Measurements from ENCODE around the gene CHML. TPM values are rescaled to one million over a fixed set of nuclear protein-coding genes. Genes with fewer than 3 reads are reported as not detected.

CHML gene
- total RNA-seq, 1 donor from 2014 or later = 11.3 TPM

DNA sequence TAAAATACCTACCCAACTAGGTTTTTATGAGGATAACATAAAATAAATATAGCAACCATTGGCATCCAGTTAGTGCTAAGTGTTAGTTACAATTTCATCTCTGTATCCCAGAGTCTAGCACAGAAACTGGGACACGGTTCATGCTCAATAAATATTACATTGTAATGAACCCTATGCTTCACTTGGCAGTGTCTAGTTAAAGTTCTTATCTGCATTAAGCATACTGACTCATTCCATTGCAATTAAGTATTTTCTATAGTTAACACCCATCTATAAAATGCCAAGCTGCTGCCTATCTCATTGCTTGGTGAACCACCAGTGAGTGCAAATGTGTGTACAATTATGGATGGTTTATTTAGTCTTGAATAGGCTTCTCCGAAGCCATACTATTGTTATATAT is 15.2 kb downstream of the CHML start:
- DNase-seq (ENCODE audit: extremely low spot score in 2 of 2) = no peak
- no peak for TF ChIP-seq POLR2AphosphoS5 (IDR thresholded peaks at IDR 0.05; ENCODE audit: insufficient read depth in 1 of 2, low read depth in 1 of 2)
- TF ChIP-seq POLR2A (IDR thresholded peaks at IDR 0.05) = no peak
- TF ChIP-seq, protein P1, sequence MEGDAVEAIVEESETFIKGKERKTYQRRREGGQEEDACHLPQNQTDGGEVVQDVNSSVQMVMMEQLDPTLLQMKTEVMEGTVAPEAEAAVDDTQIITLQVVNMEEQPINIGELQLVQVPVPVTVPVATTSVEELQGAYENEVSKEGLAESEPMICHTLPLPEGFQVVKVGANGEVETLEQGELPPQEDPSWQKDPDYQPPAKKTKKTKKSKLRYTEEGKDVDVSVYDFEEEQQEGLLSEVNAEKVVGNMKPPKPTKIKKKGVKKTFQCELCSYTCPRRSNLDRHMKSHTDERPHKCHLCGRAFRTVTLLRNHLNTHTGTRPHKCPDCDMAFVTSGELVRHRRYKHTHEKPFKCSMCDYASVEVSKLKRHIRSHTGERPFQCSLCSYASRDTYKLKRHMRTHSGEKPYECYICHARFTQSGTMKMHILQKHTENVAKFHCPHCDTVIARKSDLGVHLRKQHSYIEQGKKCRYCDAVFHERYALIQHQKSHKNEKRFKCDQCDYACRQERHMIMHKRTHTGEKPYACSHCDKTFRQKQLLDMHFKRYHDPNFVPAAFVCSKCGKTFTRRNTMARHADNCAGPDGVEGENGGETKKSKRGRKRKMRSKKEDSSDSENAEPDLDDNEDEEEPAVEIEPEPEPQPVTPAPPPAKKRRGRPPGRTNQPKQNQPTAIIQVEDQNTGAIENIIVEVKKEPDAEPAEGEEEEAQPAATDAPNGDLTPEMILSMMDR (IDR thresholded peaks at IDR 0.05) = no peak
- Histone ChIP-seq H3K27ac (no peak overlapping the region), H3K27me3 (no peaks in the 10 kb centered on the region), H3K36me3 (no peaks in the 10 kb centered on the region), H3K4me3 (no peak overlapping the region), H3K4me1 (peaks cover 8% of the 10 kb centered on the region), H3K9me3 (no peaks in the 10 kb centered on the region)
- intact Hi-C loops (cut with DNase I) = no loop called here

DNA sequence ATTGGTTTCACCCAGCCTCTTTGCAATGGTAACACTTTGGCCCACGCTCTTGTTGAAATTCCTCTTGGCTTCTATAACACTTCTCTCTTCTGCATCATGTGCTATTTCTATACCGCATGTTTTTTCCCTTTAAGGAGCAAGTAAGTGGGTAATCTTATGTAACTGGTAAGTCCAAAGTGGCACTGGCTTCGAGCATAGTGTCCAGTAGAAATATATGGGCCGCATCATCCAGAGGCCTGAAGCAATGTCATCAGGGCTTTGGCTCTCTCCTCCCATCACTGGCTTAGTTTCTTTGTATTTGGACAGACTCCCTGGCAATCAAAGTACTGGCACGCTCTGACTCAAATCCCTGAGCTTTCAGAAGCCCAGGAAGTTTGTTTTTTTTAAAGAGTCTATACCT is 17.5 kb downstream of the CHML start:
- TF ChIP-seq POLR2AphosphoS5 (IDR thresholded peaks at IDR 0.05; ENCODE audit: insufficient read depth in 1 of 2, low read depth in 1 of 2) (no peak), POLR2A (IDR thresholded peaks at IDR 0.05) (no peak)
- TF ChIP-seq, protein P1 (IDR thresholded peaks at IDR 0.05) = no peak
- no peak overlapping the region for H3K27ac ChIP-seq
- no peak for DNase-seq (ENCODE audit: extremely low spot score in 2 of 2)
- H3K4me3 ChIP-seq = no peak overlapping the region
- H3K36me3 ChIP-seq = no peaks in the 10 kb centered on the region
- no peaks in the 10 kb centered on the region for H3K27me3 ChIP-seq
- H3K9me3 ChIP-seq = no peaks in the 10 kb centered on the region
- intact Hi-C loops (cut with DNase I) = no loop called here
- H3K4me1 ChIP-seq = peaks cover 1% of the 10 kb centered on the region

DNA sequence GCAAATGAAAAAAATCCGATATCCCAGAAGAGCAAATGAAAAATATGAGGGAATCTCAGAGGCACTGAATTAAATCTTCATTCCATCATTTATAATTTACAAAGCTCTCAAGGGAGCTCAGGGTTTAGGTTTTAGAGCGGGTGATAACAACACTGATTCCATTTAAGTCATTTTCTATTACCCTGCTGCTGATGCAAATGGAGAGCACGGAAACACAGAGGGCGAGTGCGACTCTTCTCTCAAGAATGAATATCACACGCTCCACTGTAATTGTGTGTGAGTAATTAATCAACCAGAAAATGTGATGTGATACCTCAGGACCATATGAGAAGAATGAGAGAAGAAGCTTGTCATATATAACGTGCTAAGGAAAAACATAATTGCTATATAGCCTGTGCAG is 22.7 kb downstream of the CHML start:
- intact Hi-C loops (cut with DNase I) = loop anchor here (10.0 kb wide), 1 partner anchor 227 kb away; the partner anchor contains the start of gene EXO1
- Histone ChIP-seq H3K36me3 (no peaks in the 10 kb centered on the region), H3K9me3 (no peaks in the 10 kb centered on the region), H3K4me3 (no peak overlapping the region), H3K4me1 (no peaks in the 10 kb centered on the region), H3K27me3 (no peaks in the 10 kb centered on the region), H3K27ac (no peak overlapping the region)
- TF ChIP-seq POLR2A (IDR thresholded peaks at IDR 0.05) = no peak
- TF ChIP-seq, protein P1 (IDR thresholded peaks at IDR 0.05) = no peak
- TF ChIP-seq POLR2AphosphoS5 (IDR thresholded peaks at IDR 0.05; ENCODE audit: insufficient read depth in 1 of 2, low read depth in 1 of 2) = no peak
- no peak for DNase-seq (ENCODE audit: extremely low spot score in 2 of 2)

DNA sequence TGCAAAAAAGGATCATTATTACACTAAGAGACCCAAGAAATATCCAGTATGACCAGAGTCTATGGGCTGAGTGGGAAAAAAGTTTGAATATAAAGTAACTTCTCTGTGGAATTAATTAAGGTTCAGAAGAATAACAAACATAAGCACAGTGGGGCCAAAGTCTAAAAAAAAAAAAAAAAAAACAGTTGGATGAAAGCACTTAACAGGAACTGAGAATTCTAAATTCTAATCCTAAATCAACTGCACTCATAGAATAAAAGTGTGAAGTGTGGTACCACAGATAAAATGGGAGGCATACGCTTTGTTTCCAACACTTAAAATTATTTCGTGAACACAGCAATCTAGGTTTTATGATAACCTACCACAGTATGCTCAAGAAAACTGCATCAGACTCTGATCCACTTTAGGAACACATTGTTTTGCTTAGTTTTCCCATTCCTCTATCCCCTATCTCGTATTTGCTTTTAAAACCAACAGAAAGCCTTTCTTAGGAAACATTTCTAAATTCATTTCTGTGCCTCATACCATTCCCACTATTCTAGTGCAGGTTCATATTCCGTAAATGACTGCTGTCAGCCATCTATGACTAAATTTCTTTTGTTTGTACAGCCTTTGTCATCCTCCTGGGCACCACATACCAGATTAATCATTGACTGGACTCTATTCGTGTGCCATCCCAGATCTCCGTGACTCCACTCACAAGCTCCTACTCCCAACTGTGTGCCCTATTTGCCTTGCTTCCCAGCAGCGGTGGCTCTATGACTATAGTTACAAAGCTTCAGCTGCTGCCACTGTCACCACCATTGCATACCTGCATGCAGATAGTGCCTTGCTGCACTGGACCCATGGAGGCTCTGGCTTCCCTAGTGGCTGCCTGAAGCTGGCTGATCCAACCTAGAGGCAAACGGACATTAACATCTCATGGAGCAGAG is 24.9 kb downstream of the CHML start:
- Histone ChIP-seq H3K36me3 (no peaks in the 10 kb centered on the region), H3K9me3 (no peaks in the 10 kb centered on the region), H3K27me3 (no peaks in the 10 kb centered on the region), H3K4me1 (no peaks in the 10 kb centered on the region), H3K27ac (no peak overlapping the region), H3K4me3 (no peak overlapping the region)
- intact Hi-C loops (cut with DNase I) = loop anchor here (10.0 kb wide), 1 partner anchor 229 kb away; the partner anchor contains the start of gene EXO1
- no peak for DNase-seq (ENCODE audit: extremely low spot score in 2 of 2)
- TF ChIP-seq POLR2AphosphoS5 (IDR thresholded peaks at IDR 0.05; ENCODE audit: insufficient read depth in 1 of 2, low read depth in 1 of 2) (no peak), POLR2A (IDR thresholded peaks at IDR 0.05) (no peak)
- TF ChIP-seq, protein P1 (IDR thresholded peaks at IDR 0.05) = no peak

DNA sequence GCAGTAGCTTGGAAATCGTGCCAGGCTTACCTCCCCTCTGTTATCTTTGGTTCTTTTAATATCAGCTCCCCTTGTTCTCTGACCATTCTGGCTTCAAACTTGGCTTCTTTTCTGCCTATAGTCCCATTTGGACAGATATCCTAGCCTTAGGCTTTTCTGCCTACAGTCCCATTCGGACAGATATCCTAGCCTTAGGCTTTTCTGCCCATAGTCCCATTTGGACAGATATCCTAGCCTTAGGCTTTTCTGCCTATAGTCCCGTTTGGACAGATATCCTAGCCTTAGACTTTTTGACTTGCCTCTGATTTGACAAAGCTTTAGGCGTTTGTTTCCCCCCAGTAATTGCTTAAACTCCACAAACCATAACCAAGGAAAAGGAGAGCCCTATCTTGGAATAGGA is 25.6 kb downstream of the CHML start:
- Histone ChIP-seq H3K27ac (no peak overlapping the region), H3K4me3 (no peak overlapping the region), H3K9me3 (no peaks in the 10 kb centered on the region), H3K36me3 (no peaks in the 10 kb centered on the region), H3K4me1 (no peaks in the 10 kb centered on the region), H3K27me3 (no peaks in the 10 kb centered on the region)
- no peak for TF ChIP-seq POLR2A (IDR thresholded peaks at IDR 0.05)
- TF ChIP-seq, protein P1 (IDR thresholded peaks at IDR 0.05) = no peak
- TF ChIP-seq POLR2AphosphoS5 (IDR thresholded peaks at IDR 0.05; ENCODE audit: insufficient read depth in 1 of 2, low read depth in 1 of 2) = no peak
- intact Hi-C loops (cut with DNase I) = loop anchor here (10.0 kb wide), 1 partner anchor 230 kb away; the partner anchor contains the start of gene EXO1
- no peak for DNase-seq (ENCODE audit: extremely low spot score in 2 of 2)

All from vagina (tissue), 2 donors.